Tibial artery (tissue), 4 donors: Measurements from ENCODE around the gene RND3.

ENCODE experiments used
- DNase-seq, 2 donors: peaks; one replicate each; pipeline ENCODE4 v3.0.0-alpha.2; 2019
- H3K27ac ChIP-seq, 2 donors: fragments of 200-600 bp; sonication (generic) in 1 of 2; 1 replicate in 1 of 2; 2 replicates in 1 of 2; pipeline ENCODE4 v1.5.1; 2018 to 2019; ENCODE audit warnings: mild to moderate bottlenecking in 1 of 2
- H3K27me3 ChIP-seq, 2 donors: fragments of 200-600 bp; sonication (generic) in 1 of 2; one replicate each; pipeline versions ENCODE4 v1.5.1 to v1.6.0; 2016 to 2019
- H3K36me3 ChIP-seq, 3 donors: fragments of 200-600 bp; sonication (generic) in 2 of 3; one replicate each; pipeline ENCODE4 v1.5.1; 2016 to 2019; ENCODE audit warnings: mild to moderate bottlenecking in 2 of 3
- H3K4me1 ChIP-seq, 4 donors: fragments of 200-600 bp; sonication (generic) in 2 of 4; 1 replicate in 3 of 4; 2 replicates in 1 of 4; pipeline ENCODE4 v1.5.1; 2016 to 2019
- H3K4me3 ChIP-seq, 2 donors: fragments of 200-600 bp; sonication (generic) in 1 of 2; 1 replicate in 1 of 2; 2 replicates in 1 of 2; pipeline ENCODE4 v1.5.1; 2018 to 2019; ENCODE audit warnings: mild to moderate bottlenecking in 2 of 2
- H3K9me3 ChIP-seq, 3 donors: fragments of 200-600 bp; sonication (generic) in 1 of 3; one replicate each; pipeline ENCODE4 v1.5.1; 2016 to 2019
- intact Hi-C: fragments of 100-400 bp; cut with DNase I; formaldehyde crosslinking; loops from one replicate; pipeline ENCODE4 v1.15.0; 2023; ENCODE audit warnings: low total_unique reads
- TF ChIP-seq, protein P1 (sequence below), 2 experiments: fragments of 200-600 bp in 1 of 2; fragments of 450-650 bp in 1 of 2; IDR thresholded peaks; one replicate each; pipeline ENCODE4 v1.5.1; 2017 to 2019; ENCODE audit warnings: antibody characterized with exemption in 2 of 2, mild to moderate bottlenecking in 1 of 2, moderate library complexity in 1 of 2

The RND3 gene

DNA sequence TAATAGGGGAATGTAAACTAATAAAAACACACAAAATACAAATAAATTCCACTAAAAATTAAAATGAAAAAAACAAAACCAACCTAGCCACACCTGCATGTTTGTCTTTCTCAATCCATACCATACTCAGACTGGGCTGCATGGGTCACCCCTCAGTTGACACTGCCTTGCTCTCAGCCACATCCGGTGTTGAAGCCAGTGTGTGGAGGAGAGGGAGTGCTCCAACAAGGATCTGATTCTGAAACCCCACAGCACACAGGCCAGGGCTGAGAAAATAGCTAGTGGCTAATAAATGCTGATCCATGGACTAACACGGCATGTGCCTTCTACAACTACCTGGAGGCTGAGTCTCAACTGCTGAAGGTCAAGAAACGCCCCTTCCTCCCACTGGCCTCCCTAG, 13.7 kb downstream of the RND3 start:
- Histone ChIP-seq H3K4me1 (peaks cover 0 to 74% (median 54%) of the 10 kb centered on the region in 4 donors), H3K4me3 (no peak overlapping the region), H3K27me3 (no peaks in the 10 kb centered on the region), H3K27ac (peak overlapping the region; percentile 76 to 83), H3K36me3 (peaks cover 32 to 57% (median 34%) of the 10 kb centered on the region in 3 donors), H3K9me3 (no peaks in the 10 kb centered on the region)
- intact Hi-C loops, result no loop called here
- TF ChIP-seq, protein P1, sequence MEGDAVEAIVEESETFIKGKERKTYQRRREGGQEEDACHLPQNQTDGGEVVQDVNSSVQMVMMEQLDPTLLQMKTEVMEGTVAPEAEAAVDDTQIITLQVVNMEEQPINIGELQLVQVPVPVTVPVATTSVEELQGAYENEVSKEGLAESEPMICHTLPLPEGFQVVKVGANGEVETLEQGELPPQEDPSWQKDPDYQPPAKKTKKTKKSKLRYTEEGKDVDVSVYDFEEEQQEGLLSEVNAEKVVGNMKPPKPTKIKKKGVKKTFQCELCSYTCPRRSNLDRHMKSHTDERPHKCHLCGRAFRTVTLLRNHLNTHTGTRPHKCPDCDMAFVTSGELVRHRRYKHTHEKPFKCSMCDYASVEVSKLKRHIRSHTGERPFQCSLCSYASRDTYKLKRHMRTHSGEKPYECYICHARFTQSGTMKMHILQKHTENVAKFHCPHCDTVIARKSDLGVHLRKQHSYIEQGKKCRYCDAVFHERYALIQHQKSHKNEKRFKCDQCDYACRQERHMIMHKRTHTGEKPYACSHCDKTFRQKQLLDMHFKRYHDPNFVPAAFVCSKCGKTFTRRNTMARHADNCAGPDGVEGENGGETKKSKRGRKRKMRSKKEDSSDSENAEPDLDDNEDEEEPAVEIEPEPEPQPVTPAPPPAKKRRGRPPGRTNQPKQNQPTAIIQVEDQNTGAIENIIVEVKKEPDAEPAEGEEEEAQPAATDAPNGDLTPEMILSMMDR (IDR thresholded peaks at IDR 0.05), result no peak
- no peak for DNase-seq

DNA sequence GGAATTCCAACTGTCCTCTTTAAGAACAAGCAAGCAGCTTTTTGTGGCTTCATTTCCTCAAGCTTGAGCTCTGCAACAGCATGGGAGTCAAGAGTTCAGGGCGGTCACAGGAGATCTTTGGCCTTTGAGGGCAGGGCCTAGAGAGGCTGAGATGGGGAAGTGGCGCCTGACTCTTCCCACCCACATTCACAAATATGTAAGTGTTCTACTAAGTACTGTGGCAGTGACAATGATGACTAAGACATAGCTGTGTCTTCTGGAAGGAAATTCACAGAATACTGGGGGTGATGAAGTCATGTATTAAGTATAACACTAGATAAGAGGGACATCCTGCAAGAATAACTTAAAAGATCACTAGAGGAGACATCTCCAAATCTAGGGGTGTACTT, 15.0 kb downstream of the RND3 start:
- H3K9me3 ChIP-seq, result no peaks in the 10 kb centered on the region
- peaks cover 32 to 62% (median 41%) of the 10 kb centered on the region in 3 donors for H3K36me3 ChIP-seq
- peaks cover 0 to 74% (median 45%) of the 10 kb centered on the region in 4 donors for H3K4me1 ChIP-seq
- H3K27ac ChIP-seq, result peak overlapping the region; percentile 36 to 76
- no peak overlapping the region for H3K4me3 ChIP-seq
- peak; percentile 63 to 76 for DNase-seq
- H3K27me3 ChIP-seq, result no peaks in the 10 kb centered on the region
- intact Hi-C loops, result no loop called here
- TF ChIP-seq, protein P1 (IDR thresholded peaks at IDR 0.05), result no peak

DNA sequence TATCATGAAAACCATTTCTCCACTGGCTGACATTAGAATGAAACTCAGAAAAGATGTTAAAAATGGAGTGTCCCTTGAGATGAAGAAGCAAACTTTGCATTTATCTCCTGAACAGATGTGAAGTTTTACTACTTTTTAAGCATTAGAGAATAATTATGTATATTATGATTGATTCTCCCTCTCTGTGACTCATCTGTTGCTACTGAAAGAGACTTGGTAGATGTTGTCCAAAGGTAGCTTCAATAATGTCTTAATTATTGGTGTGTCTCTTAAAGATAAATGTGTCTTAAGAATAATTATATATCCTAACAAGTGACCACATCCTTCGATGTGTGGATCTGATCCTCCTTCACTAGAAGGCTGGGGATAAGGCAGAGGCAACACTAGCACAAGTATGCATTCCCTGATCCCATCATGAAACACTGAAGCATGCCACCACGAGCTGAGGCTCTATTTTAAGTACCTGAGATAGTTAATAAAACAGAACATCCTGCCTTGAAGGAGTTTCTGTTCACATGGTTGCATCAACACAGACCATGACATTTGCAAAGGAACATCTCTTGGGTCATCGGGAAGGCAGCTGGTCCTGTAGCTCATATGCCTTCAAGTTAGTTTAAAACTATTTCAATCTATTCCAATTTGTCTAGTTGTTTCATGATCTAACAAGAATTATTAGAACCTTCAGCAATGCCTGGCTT, 15.5 kb downstream of the RND3 start:
- no peak for DNase-seq
- Histone ChIP-seq H3K4me1 (peaks cover 0 to 73% (median 41%) of the 10 kb centered on the region in 4 donors), H3K36me3 (peaks cover 32 to 62% (median 41%) of the 10 kb centered on the region in 3 donors), H3K27me3 (no peaks in the 10 kb centered on the region), H3K27ac (peak overlapping the region; percentile 36 to 76), H3K9me3 (no peaks in the 10 kb centered on the region), H3K4me3 (no peak overlapping the region)
- TF ChIP-seq, protein P1 (IDR thresholded peaks at IDR 0.05), result no peak
- intact Hi-C loops, result no loop called here

DNA sequence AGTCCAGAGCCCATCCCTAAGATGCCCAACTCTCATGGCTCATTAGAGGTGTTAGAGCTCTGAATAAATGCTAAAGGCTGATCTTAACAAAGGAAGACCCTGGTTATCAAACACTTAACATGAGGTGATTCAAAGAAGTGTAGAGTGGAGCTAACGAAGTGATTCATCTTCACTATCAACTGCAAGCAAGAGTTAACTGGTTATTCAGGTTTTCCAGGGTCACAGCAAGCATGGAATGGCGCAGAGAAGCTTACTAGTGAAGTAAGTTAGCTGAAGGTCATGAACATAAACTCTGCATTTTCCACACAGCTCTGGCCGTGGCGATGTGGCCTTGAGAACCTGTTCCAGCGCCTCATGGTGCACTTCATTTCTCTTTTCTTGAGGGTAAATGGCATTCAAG, 17.0 kb downstream of the RND3 start:
- no peaks in the 10 kb centered on the region for H3K27me3 ChIP-seq
- H3K36me3 ChIP-seq, result peaks cover 32 to 62% (median 41%) of the 10 kb centered on the region in 3 donors
- no peak overlapping the region for H3K4me3 ChIP-seq
- intact Hi-C loops, result no loop called here
- H3K4me1 ChIP-seq, result peaks cover 0 to 73% (median 40%) of the 10 kb centered on the region in 4 donors
- no peak for DNase-seq
- TF ChIP-seq, protein P1 (IDR thresholded peaks at IDR 0.05), result no peak
- H3K27ac ChIP-seq, result no peak overlapping the region
- no peaks in the 10 kb centered on the region for H3K9me3 ChIP-seq

DNA sequence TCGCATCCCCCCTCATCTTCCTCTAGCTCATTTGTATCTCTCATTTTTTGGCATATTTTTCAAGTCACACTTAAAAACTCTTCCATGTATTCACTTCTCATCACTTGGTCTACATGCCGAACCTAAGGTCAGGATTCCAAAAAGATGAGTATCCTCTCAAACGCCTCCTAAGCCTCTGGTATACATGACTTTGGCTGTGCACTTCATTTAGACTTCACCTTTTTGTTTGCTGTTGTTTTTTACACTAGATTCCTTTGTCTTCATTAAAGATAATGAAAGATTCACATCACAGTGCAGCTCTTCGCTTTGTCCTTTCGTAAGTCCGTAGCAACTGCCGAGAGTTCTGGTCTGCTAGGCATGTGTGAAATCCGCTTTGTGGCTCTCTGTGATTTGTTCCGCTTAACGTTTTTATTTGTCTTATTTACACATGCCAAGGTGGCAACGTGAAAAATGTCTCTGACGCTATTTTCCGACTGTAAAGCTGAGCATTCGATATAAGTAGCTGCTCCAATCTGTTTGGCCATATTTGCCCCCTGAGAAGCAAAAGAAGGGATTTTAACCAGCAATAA, 17.7 kb downstream of the RND3 start:
- Histone ChIP-seq H3K9me3 (no peaks in the 10 kb centered on the region), H3K27ac (peak overlapping the region in 1 of 2 donors; percentile 40), H3K36me3 (peaks cover 32 to 62% (median 41%) of the 10 kb centered on the region in 3 donors), H3K4me1 (peaks cover 0 to 72% (median 34%) of the 10 kb centered on the region in 4 donors), H3K27me3 (no peaks in the 10 kb centered on the region), H3K4me3 (no peak overlapping the region)
- no peak for DNase-seq
- intact Hi-C loops, result loop anchor here (10.0 kb wide), 1 partner anchor 195 kb away; no protein-coding TSS in a partner anchor
- TF ChIP-seq, protein P1 (IDR thresholded peaks at IDR 0.05), result no peak
